ENCODE data around the gene GCNT1.
"Not testable (repeated sequence)": the region's sequence is repeated elsewhere in the genome, so short reads cannot be mapped to it uniquely, and the experiment has no call there.

DNA sequence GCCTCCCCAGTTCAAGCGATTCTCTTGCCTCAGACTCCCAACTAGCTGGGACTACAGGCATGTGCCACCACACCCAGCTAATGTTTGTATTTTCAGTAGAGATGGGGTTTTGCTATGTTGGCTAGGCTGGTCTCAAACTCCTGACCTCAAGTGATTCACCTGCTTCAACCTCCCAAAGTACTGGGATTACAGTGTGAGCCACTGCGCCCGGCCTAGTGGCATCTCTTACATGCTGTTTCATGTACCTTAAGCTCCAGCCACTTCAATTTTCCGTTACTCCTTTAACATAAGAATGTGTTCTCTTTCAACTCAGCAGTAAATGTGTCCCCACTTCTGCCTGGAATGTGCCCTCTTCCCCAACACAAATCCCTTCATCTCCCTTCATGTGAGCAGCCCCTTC is 73.9 kb downstream of the GCNT1 start:
- TF ChIP-seq EZH2 (IDR thresholded peaks at IDR 0.05; ENCODE audit: borderline replicate concordance, low read length), result not testable (repeated sequence)
- TF ChIP-seq, protein P1, sequence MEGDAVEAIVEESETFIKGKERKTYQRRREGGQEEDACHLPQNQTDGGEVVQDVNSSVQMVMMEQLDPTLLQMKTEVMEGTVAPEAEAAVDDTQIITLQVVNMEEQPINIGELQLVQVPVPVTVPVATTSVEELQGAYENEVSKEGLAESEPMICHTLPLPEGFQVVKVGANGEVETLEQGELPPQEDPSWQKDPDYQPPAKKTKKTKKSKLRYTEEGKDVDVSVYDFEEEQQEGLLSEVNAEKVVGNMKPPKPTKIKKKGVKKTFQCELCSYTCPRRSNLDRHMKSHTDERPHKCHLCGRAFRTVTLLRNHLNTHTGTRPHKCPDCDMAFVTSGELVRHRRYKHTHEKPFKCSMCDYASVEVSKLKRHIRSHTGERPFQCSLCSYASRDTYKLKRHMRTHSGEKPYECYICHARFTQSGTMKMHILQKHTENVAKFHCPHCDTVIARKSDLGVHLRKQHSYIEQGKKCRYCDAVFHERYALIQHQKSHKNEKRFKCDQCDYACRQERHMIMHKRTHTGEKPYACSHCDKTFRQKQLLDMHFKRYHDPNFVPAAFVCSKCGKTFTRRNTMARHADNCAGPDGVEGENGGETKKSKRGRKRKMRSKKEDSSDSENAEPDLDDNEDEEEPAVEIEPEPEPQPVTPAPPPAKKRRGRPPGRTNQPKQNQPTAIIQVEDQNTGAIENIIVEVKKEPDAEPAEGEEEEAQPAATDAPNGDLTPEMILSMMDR (conservative IDR thresholded peaks at IDR 0.05 in 1 of 2, IDR thresholded peaks at IDR 0.05 in 1 of 2; ENCODE audit: extremely low read depth in 1 of 2, insufficient read depth in 1 of 2, low read depth in 1 of 2, low read length in 2 of 2), result not testable (repeated sequence)
